Eye (tissue), 1 donor: Measurements from ENCODE around the gene KLHL14.
A peak's percentile ranks its signal among the peaks of the same experiment; 100 is the strongest.
"Not testable (repeated sequence)": the region's sequence is repeated elsewhere in the genome, so short reads cannot be mapped to it uniquely, and the experiment has no call there.

ENCODE experiments used
- DNase-seq: peaks from one replicate; pipeline ENCODE4 v3.0.0-alpha.2; 2015

Gene KLHL14, protein sequence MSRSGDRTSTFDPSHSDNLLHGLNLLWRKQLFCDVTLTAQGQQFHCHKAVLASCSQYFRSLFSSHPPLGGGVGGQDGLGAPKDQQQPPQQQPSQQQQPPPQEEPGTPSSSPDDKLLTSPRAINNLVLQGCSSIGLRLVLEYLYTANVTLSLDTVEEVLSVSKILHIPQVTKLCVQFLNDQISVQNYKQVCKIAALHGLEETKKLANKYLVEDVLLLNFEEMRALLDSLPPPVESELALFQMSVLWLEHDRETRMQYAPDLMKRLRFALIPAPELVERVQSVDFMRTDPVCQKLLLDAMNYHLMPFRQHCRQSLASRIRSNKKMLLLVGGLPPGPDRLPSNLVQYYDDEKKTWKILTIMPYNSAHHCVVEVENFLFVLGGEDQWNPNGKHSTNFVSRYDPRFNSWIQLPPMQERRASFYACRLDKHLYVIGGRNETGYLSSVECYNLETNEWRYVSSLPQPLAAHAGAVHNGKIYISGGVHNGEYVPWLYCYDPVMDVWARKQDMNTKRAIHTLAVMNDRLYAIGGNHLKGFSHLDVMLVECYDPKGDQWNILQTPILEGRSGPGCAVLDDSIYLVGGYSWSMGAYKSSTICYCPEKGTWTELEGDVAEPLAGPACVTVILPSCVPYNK

DNA sequence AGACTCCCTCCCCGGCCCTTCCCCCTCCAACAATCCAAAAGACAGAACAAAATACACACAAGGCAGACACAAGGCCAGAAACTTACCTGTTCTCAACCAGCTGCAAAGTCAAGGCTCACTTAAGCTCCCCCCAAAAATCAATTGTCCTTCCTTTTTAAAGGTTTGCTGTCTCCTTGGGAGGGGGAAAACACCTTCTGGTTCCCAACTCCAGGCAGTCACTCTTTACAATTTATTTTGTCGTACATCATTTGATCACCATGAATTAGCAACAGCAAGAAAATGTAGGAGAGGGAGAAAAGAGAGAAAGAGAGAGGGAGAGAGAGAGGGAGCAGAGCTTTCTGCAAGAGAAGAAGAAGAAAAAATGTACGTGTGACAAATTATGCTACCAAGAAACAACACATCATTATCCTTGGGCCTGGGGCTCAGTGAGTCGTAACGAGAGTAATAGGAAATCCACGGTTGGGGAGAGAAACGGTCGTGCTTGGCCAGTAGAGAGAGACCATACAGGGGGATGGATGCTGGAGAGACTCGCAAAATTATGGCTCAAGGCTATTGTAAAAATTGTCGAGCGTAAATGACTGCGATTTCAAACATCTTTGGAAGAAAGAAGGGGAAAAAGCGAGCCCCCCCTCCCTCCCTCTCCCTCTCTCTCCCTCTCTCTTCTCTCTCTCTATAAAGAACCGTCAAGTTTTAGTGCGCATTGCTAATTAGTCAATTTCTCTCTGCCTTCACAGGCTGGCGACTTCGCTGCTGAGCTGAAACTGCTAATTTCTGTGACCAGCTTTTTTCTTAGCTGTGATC, at the start of gene KLHL14:
Gene KLHL14 (minus strand): TSS at position 443 of the 801 bp plus-strand sequence. CDS start 2,432 bp downstream, outside the sequence.
- peak; percentile 84 for DNase-seq

GRCh38 chr18:32822197-32822596, 49.4 kb upstream of the KLHL14 start:
- DNase-seq: no peak

DNA sequence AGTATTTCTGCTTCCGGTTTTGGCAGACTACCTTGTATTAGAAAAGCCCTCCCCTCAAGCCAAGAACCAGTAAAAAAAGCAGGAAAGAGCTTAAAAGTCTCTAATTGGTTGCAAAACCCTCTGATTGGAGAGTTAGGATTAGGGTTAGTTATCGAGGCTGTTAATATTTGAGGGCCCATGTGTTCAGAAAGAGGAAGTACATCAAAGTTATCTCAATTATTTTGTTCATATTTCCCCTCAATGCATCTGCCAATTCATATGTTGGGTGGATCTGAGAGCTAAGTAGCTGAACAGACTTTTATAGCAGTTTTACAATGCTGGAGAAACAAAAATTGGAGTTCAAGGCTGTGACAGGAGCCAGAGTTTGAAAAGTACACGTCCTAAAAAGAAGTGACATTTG, 43.1 kb upstream of the KLHL14 start:
- DNase-seq: no peak

- DNase-seq: no peak
Observed at GRCh38 chr18:32812342-32812741, 39.5 kb upstream of the KLHL14 start.

DNA sequence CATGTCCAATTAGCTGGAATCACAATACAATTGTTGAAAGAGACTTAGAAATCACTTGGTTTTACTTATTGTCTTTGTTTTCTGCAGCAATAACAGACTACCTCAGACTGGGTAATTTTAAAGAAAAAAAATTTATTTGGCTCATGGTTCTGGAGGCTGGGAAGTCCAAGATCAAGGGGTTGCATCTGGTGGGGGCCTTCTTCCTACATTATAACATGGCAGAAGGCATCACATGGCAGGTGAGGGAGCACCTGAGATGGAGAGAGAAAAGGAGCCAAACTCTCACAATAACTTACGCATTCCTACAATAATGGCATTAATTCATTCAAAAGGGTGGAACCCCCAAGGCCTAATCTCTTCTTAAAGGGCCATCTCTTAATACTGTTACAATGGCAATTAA, 37.5 kb upstream of the KLHL14 start:
- DNase-seq: no peak

GRCh38 chr18:32805354-32805753, 32.5 kb upstream of the KLHL14 start:
- DNase-seq: no peak

DNA sequence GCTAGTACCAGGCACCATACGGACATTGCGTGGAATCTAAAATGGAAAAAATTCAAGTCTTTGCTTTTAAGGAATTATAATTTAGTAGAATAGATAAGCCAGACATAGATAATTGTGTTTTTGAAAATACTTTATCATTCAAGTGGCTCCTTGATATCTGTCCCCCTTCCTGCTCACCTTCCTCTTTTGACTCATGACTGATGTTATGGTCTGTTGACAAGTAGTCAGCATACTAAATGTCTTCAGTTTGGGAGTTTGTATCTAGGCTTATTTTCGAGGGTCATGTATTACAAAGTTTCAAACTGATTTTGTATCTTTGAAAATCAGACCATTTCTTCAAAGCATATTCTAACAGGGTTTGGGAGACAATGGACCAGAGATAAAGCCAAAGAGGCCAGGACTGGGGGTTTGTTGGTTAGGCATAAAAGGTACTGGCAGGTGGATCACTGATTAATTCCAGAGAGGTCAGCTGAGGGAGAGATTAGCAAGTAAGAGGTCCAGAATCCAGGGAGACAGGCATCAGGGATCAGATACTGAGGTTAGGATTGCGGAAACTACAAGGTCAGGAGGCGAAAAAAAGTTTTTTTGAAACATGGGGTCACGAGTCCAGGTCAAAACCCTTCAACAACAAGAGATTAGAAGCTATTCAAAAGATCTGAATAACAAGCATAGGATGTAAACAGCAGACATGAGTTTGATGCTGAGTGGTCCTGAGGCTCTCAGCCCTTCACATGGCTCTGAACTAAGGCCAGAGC, 31.5 kb upstream of the KLHL14 start:
- DNase-seq: peak; percentile 53

DNA sequence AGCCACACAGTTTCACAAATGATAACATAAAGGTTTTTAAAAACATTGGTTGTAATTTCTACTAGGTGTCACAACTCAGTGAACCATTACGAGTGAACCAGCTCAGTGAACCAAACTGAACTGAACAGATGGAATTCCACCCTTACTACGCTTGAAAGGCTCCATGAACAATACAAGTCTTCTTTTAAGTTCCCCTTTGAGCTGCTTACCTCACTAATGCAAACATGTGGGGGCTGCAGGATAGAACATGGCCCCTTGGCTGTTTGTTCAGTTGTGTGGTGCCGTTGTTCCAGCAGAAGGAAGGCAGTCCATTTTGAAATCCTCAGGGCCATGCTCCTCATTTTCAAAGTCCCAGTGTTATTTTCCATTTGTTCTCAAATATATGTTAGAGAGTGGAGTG, 30.7 kb upstream of the KLHL14 start:
- peak; percentile 90 for DNase-seq

DNA sequence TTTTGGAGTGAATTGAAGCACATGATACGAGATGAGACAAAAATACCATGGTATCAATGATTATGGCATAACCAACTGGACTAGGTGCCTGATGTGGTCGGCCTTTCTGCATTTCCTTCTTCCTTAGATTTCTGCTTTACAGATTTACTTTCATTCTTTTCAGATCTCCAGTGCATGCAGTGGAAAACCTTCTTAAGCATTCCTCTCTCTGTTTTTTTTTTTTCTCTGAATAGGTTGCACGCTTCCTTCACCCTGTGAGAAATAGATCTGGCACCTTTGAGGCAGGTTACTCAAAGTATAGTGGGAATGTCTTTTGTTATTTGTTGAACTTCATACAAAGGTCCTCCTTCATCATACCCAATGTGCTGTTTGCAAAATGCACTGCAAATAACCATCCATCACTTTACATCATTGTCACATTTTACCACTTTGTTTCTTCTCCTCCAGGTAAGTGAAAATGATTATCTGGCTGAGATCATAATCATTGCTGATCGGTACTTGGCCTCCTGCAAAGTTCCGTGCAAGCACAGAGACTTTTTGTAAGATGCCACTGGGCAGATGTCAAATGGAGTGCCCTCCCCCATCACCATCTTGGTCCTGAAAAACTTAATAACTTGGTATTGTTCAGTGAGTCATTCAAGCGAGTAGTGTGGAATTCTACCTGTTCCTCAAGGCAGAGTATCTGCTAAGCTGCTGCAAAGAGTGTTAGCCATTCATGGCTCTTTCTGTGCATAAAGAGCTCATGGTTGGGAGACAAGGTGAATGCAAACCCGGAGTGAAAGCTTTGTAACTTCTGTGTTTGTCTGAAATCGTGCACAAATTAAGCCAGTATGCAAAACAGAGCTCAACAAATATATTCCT, 30.0 kb upstream of the KLHL14 start:
- DNase-seq: peak; percentile 69

- no peak for DNase-seq
Observed at GRCh38 chr18:32801228-32801627, 28.4 kb upstream of the KLHL14 start.

DNA sequence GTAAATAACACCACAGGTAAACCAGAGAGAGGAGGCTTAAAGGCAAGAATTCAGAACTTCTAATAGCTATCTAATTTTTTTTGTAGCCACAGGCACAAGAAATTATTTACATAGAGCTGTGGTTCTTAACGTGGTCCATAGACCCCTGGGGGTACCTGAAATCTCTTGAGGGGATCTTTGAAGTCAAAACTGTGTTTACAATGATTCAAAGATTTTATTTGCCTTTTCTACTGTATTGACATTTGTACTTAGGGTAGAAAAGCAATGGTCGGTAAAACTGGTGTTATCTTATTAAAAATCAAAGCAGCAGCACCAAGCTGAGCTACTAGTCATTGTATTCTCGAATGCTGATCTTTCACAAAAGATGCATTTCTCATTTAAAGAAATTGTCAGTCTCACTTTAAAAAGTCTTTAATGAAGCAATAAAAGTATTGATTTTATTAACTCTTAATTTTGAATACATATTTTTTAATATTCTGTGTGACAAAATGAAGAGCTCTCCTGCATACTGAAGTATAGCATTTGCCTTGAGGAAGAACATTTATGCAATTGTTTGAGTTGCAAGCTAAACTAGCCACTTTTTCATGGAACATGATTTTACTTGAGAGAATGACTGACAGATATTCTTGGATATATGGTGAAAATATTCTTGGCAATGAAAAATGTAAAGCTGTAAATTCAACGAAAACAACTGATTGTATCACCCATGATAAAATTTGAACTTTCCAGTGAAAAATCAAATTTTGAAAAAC, 25.6 kb upstream of the KLHL14 start:
- DNase-seq: no peak

GRCh38 chr18:32794667-32795066, 21.8 kb upstream of the KLHL14 start:
- DNase-seq: not testable (repeated sequence)

- DNase-seq: no peak
Observed at GRCh38 chr18:32779010-32779409, 6.2 kb upstream of the KLHL14 start.

DNA sequence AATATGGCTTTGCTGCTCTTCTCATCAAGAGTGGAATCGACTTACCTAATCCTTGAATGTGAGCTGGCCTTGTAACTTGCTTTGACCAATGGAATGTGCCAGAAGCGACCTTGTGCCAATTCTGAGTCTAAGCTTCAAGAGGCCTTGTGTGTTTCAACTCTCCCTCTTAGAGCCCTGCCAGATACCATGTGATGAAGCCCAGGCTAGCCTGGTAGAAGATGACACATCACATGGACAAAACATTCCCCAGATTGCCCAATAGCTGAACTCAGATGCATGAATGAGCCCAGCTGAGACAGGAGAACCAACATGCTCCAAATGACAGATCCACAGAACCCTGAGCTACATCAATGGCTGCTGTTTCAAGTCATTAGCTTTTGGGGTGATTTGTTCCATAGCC, 4.2 kb upstream of the KLHL14 start:
- DNase-seq: no peak

DNA sequence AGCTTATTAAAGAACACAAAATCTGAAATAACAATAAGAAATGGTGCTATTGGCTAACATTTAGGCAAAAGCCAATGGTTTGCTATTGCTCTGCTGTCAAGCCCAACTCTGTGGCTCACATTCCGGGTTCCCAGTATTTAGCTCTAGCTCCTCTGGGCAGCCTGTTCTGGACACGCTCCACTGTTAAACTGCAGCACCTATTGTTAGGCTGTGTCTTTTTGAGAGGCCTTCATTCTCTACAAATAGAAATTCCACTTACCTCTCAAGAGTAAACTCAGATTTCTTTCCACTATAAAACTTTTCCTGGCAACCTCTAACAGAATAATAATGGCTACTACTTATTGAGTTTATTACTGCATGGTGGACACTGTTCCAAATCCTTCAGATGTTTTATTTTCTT, 3.7 kb upstream of the KLHL14 start:
- no peak for DNase-seq

- DNase-seq: no peak
Observed at GRCh38 chr18:32775628-32776027, 2.8 kb upstream of the KLHL14 start.

- no peak for DNase-seq
Observed at GRCh38 chr18:32773382-32773712, 524 bp upstream of the KLHL14 start.

- peak; percentile 78 for DNase-seq
Observed at GRCh38 chr18:32771871-32772580, 797 bp downstream of the KLHL14 start.

DNA sequence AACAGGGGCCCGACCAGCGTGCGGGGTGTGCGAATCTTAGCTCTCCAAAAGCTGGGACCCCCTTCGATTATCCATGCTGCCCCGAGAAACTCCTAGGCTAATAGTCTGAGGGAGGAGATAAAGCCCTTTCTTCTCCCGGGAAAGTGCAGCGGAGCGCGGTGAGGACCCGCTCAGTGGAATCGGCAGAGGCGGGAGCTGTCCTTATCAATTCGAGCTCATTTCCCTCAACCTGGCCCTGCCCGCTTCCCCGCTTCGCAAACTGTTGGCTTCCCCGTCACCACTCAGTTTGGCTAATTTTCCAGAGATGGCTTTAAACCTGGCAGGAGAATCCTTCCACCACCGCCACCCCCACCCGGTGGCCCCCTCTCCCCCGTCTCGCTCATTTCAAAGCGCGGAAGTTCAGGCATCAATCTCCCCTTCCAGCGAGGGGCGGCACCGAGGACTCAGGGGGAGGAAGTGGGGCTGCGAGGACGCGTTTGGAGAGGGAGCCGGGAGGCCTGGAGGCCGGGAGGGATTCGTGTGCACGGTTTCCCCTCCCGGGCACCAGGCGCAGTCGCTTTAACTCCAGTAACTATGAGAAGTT, 1.6 kb downstream of the KLHL14 start:
- DNase-seq: peak; percentile 85

GRCh38 chr18:32770666-32771168, 2.1 kb downstream of the KLHL14 start:
- no peak for DNase-seq
